ENCODE measurements around the gene RMC1. TPM values are rescaled to one million over a fixed set of nuclear protein-coding genes. Genes with fewer than 3 reads are reported as not detected.
"Not testable (repeated sequence)": the region's sequence is repeated elsewhere in the genome, so short reads cannot be mapped to it uniquely, and the experiment has no call there.

The RMC1 gene
- total RNA-seq, 4 donors from 2014 or later: 17.3 to 32.4 (median 18.3) TPM

DNA sequence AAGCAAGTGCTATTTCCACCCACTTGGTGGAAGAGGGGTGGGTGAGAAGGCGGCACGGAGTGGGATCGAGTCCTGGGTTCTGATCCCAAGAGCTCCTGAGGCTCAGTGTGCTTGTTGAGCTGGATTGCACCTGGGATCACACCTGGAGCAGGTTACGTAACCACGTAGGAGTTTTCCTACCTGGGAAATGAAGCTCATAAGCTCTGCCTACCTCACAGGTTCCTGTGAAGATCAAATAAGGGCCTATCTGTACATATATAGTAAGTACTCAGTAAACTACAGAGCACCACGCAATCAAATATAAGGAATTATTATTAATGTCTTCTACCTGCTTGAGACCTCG lies 72.0 kb downstream of the RMC1 start:
- no peaks in the 10 kb centered on the region for H3K27me3 ChIP-seq
- no peaks in the 10 kb centered on the region for H3K9me3 ChIP-seq
- no peak overlapping the region for H3K4me3 ChIP-seq
- 94 to 96% methylated on average over 7 of the region's 7 CpGs for WGBS, 2 donors
- TF ChIP-seq EP300 (IDR thresholded peaks at IDR 0.05) (no peak), POLR2A (IDR thresholded peaks at IDR 0.05) (no peak)
- TF ChIP-seq, protein P1, sequence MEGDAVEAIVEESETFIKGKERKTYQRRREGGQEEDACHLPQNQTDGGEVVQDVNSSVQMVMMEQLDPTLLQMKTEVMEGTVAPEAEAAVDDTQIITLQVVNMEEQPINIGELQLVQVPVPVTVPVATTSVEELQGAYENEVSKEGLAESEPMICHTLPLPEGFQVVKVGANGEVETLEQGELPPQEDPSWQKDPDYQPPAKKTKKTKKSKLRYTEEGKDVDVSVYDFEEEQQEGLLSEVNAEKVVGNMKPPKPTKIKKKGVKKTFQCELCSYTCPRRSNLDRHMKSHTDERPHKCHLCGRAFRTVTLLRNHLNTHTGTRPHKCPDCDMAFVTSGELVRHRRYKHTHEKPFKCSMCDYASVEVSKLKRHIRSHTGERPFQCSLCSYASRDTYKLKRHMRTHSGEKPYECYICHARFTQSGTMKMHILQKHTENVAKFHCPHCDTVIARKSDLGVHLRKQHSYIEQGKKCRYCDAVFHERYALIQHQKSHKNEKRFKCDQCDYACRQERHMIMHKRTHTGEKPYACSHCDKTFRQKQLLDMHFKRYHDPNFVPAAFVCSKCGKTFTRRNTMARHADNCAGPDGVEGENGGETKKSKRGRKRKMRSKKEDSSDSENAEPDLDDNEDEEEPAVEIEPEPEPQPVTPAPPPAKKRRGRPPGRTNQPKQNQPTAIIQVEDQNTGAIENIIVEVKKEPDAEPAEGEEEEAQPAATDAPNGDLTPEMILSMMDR (IDR thresholded peaks at IDR 0.05): no peak
- peaks cover 0 to 38% (median 19%) of the 10 kb centered on the region in 4 donors for H3K4me1 ChIP-seq
- H3K36me3 ChIP-seq: peaks cover 2 to 46% (median 10%) of the 10 kb centered on the region in 3 donors
- H3K27ac ChIP-seq: no peak overlapping the region
- no peak for DNase-seq (ENCODE audit: low spot score in 2 of 2)

GRCh38 chr18:23577521-23577920 lies 74.2 kb downstream of the RMC1 start:
- H3K9me3 ChIP-seq; H3K27me3 ChIP-seq; DNase-seq (ENCODE audit: low spot score in 2 of 2); H3K27ac ChIP-seq; H3K4me3 ChIP-seq: not testable (repeated sequence)
- H3K4me1 ChIP-seq: peaks cover 0 to 52% (median 25%) of the 10 kb centered on the region in 4 donors
- 94 to 100% methylated on average over 5 to 13 of the region's 24 CpGs for WGBS, 2 donors
- H3K36me3 ChIP-seq: peaks cover 2 to 25% (median 9%) of the 10 kb centered on the region in 3 donors

GRCh38 chr18:23578067-23578701 lies 74.9 kb downstream of the RMC1 start:
- H3K9me3 ChIP-seq: no peaks in the 10 kb centered on the region
- peaks cover 0 to 59% (median 28%) of the 10 kb centered on the region in 4 donors for H3K4me1 ChIP-seq
- TF ChIP-seq POLR2A (IDR thresholded peaks at IDR 0.05) (no peak), EP300 (IDR thresholded peaks at IDR 0.05) (no peak)
- TF ChIP-seq, protein P1 (IDR thresholded peaks at IDR 0.05): no peak
- no peaks in the 10 kb centered on the region for H3K27me3 ChIP-seq
- DNase-seq (ENCODE audit: low spot score in 2 of 2): no peak
- H3K36me3 ChIP-seq: peaks cover 2 to 20% (median 3%) of the 10 kb centered on the region in 3 donors
- H3K4me3 ChIP-seq: no peak overlapping the region
- no peak overlapping the region for H3K27ac ChIP-seq
- WGBS, 2 donors: 91% methylated on average over 5 to 6 of the region's 6 CpGs

DNA sequence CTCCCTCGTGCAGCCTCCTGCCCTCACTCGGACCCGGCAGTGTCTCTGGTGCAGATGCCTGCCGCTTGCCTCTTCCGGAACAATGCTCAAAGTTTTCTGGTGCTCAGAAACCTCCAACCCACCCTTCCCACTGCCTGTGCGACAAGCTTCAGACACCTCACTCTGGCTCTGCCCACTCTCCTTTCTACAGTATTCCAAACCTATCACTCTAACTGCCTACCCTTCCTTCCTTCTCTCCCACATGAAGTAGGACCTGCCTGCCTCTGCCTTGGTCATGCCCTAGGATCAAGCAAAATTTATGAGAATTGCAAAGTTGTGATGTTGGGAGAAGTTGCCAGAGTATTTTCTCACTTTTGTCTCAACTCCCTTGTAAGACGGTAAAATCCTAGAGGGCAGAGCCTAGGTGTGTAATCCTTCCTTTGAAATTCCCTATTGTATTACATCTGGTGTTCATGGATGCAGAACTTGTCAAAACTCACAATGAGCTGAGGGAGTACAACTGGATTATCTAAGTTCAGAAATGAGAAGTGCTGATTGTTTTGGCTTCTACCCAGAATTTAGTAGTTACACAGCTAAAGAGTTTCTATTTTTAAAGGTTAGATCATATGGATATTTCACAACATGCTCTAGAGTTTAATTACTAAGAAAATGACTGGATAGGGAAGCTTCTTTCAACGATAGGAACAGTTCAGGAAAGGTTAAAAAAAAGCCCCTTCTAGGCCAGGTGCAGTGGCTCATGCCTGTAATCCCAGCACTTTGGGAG lies 75.8 kb downstream of the RMC1 start:
- WGBS, 2 donors: 81 to 82% methylated on average over 8 of the region's 8 CpGs
- H3K36me3 ChIP-seq: peaks cover 0 to 20% (median 2%) of the 10 kb centered on the region in 3 donors
- peaks cover 0 to 66% (median 26%) of the 10 kb centered on the region in 4 donors for H3K4me1 ChIP-seq

GRCh38 chr18:23580677-23581367 lies 77.5 kb downstream of the RMC1 start:
- Histone ChIP-seq H3K4me1 (peaks cover 0 to 69% (median 28%) of the 10 kb centered on the region in 4 donors), H3K27ac (peak overlapping the region in 2 of 4 donors; percentile 23 to 57), H3K27me3 (no peaks in the 10 kb centered on the region), H3K9me3 (no peaks in the 10 kb centered on the region), H3K4me3 (no peak overlapping the region), H3K36me3 (peaks cover 0 to 14% (median 2%) of the 10 kb centered on the region in 3 donors)
- 67 to 70% methylated on average over 6 of the region's 6 CpGs for WGBS, 2 donors
- DNase-seq (ENCODE audit: low spot score in 2 of 2): no peak
- no peak for TF ChIP-seq POLR2A (IDR thresholded peaks at IDR 0.05)
- TF ChIP-seq, protein P1 (IDR thresholded peaks at IDR 0.05): no peak
- TF ChIP-seq EP300 (IDR thresholded peaks at IDR 0.05): no peak

More for the DNA sequence above, 75.8 kb downstream of the RMC1 start:
- no peak overlapping the region for H3K27ac ChIP-seq
- H3K9me3 ChIP-seq: no peaks in the 10 kb centered on the region
- DNase-seq (ENCODE audit: low spot score in 2 of 2): no peak
- H3K4me3 ChIP-seq: no peak overlapping the region
- TF ChIP-seq, protein P1 (IDR thresholded peaks at IDR 0.05): no peak
- TF ChIP-seq POLR2A (IDR thresholded peaks at IDR 0.05) (no peak), EP300 (IDR thresholded peaks at IDR 0.05) (no peak)
- H3K27me3 ChIP-seq: no peaks in the 10 kb centered on the region

Small RNAs within 50 kb of the gene (small RNA-seq; reads per million reads assigned to genes)
- gene AC026634.1 (not detected), gene RF00019 (not detected)

Other genes with a start within 250 kb of the RMC1 start
- gene RIOK3, start 50.2 kb upstream of the RMC1 start, total RNA-seq: 10 to 100 TPM; 57.9 to 69.5 (median 61.4) TPM
- 10 to 100 TPM; 62.8 to 96.4 (median 77.3) TPM for gene NPC1, start 83.0 kb downstream of the RMC1 start, total RNA-seq
- gene ANKRD29, start 159.4 kb downstream of the RMC1 start, total RNA-seq: 10 to 100 TPM; 13.0 to 22.1 (median 16.8) TPM
- gene LAMA3, start 185.9 kb downstream of the RMC1 start, total RNA-seq: 10 to 100 TPM; 46.3 to 80.6 (median 67.1) TPM